ENCODE results near the gene RPL34.
"Not testable (repeated sequence)": the region's sequence is repeated elsewhere in the genome, so short reads cannot be mapped to it uniquely, and the experiment has no call there.

Gene RPL34

DNA sequence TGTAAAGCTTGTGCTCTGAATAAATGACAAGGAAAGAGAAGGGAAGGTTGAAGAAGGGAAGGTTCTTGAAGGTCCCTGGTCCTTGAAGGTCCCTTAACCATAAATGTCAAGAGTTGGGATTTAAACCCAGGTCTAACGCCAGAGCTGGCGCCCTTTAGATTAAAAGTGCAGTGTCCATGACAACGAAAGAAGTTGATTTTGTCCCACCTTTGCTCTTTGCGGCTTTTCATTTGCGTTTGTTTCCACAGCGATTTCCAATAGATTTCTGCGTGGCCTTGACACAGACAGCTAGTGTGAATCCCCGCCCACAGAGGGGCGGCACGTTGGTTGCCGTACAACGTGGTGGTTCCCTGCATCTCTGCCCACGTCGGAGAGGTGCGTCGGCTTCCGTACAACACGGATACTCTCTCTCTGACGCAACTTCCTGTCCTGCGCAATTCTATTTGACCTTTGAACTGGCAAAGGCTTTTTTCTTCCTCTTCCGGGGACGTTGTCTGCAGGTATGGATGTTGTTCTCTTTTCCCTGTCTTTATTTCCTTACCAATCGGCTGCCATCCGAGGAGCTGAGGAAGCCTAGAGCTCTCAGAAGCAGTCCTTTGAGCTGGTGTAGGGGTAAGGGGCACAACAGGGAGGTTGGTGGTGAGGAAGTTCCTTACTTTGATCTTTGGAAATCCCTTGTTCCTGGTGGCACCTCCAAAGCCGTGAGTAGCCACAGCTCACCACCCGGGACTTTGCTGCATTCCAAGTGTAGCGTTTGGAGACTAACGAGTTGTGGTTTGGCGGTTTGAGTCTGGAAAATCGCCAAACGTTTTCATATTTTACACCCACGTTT, at the start of gene RPL34:
Gene RPL34, plus strand, starts transcription at position 476 of the 832 bp plus-strand sequence. CDS start 1,384 bp downstream, outside the sequence.
- peak; percentile 95 for DNase-seq (ENCODE audit: low spot score)

DNA sequence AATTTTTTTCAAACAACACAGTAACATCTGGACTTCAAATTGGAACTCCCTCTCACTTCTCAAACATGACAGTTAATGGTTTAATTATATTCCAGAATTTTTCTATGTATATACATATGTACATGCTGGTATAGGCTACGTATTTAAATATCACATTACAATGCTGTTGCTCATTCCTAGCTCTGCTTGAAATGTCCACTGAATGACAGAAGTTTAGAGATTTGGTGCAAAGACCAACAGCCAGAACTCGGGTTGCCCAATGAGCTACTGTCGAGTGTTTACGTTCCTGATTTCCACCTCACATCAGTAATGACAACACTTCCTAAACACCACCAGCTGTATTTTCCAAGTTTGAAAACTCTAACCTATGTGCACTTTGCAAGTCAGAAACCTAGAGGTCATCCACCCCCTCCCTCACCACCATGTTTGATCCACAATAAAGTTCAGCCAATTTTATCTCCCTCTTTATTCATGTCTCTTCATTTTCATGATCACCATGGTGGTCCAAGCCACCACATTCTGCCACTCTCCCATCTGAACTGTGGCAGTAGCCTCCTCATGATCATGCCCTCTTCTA, 49.3 kb upstream of the RPL34 start:
- no peak for DNase-seq (ENCODE audit: low spot score)

DNA sequence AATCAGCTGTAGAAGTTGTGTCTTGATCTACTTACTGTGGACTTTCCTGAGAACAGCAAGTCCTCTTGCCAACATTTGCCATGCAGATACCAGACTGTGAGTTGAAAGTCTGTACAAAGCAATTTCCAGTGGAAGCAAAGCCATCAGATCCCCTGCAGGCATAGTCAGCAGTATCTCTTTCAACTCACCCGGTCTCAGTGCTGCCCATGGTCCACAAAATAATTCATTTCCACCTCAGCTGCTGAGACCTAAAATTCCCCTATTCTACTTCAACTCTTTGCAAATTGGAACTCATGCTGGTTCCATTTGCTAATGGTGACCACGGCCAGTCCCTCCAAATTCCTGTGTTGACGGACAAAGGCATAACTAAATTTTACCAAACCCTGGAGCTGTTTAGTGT, 46.0 kb upstream of the RPL34 start:
- no peak for DNase-seq (ENCODE audit: low spot score)

DNA sequence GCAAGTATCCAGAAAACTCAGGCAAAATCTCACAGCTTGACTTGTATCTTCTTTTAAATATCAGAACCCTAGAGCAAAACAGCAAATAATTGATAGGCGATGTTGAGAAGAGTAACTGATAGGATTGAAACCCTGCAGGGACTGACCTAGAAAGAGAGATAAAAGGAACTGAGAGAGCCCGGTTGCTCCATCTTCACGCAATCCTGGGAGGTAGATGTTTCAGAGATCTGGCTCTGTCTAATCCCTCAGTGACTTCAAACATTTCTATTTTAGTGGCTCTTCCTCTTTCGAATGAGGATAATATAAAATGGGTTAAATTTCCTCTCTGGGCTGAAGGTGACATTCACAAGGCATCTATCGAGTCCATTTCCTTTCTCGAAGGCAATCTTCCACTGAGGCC, 39.3 kb upstream of the RPL34 start:
- no peak for DNase-seq (ENCODE audit: low spot score)

DNA sequence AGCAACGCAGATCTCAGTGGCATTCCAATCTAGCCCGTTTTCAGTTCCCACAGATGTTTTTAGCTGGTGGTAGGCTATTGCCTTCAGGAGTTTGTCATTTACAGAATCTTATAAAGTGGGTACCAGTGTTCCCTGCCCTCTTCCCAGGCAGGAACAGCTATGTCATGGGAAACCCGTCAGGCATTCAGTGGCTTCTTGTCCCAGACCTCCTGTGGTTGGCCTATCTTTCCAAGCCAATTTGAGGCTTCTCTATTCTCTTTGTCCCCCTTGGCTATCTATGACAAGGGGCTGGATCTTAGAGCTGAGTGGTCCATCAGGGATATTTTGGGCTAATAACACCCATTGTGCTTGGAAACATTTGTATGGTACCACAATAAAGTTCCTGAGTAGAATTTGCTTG, 33.6 kb upstream of the RPL34 start:
- DNase-seq (ENCODE audit: low spot score), result no peak

DNA sequence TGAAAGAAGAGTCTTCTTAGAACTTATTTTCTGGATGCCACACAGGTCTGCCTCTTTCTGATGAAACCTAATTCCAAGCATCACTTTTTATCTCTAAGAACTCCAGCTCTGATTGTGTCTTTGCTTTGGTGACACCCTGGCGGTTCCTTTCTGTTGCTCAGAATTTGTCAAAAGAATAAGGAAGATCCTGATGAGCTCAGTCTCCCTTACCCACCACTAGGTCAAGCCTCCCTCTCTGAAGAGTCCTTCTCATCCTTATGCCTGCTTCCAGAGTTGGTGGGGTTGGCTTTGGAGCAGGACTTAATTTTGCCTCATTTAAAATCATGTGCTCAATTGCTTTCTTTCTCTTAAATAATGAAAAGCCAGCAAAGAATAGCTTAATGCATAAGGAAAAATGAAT, 31.5 kb upstream of the RPL34 start:
- DNase-seq (ENCODE audit: low spot score), result no peak

DNA sequence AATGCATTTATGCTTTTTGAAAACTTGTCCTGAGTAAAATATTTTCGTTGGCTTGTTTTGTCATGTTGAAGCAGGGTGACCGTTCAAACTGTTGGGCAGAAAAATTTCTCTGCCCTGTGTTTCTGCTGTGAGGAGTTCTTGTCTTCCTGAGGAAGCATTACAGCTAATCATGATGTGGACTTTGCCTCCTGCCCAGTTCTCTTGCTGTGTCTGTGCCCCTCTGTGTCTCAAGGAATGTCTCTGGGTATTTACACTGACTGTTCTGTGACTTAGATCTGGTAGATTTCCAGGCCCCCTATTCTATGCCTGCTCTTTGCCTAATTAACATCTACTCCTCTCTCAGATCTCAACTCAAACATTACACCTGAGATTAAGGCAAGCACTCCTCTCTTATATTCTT, 30.4 kb upstream of the RPL34 start:
- no peak for DNase-seq (ENCODE audit: low spot score)

DNA sequence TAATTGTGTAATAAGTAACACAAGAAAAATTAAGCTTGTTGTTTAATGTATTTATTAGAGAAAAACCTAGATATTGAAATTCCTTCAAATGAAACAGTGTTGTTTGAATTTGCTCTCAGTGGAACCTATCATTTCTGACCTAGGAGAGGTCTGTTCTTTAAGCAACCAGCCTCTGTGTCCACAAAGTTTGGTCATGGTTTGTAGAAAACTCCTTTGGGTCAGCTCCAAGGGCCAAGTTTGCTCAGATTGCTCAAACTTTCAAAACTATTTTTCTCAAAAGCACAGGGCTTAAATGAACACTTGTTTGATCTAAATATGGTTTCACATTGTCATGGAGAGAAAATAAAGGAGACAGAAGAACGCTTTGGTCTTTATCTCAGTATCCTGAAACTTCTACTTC, 29.6 kb upstream of the RPL34 start:
- DNase-seq (ENCODE audit: low spot score), result peak; percentile 21

DNA sequence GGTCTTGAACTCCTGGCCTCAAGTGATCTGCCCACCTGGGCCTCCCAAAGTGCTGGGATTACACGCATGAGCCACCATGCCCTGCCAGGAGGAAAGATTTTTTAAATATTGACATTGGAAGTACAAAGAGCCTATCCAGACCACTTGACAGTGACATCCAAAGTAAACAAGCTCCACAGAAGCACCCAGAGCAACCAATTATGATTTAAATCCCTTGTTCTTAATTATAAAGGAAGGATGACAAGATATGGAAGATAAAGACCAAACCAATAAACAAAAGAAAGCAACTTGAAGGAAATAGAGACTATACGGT, 27.7 kb upstream of the RPL34 start:
- DNase-seq (ENCODE audit: low spot score), result no peak

DNA sequence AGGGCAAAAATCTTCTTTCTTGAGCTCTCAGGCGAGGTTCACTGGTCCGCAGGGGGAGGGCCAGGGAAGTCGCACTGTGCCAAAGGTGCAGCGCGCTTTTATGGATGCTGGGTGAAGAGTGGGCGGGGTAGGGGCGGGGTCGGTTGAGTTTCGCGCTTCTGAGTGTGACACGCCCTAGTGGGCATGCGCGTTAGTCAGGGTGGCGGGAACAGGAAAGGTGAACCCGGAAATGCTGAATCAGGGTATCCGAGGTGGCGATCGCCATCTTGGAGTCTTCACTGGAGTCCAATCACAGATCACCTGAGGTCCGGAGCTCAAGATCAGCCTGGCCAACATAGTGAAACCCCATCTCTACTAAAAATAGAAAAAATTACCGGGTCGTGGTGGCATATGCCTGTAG, 26.1 kb upstream of the RPL34 start:
- DNase-seq (ENCODE audit: low spot score), result not testable (repeated sequence)

DNA sequence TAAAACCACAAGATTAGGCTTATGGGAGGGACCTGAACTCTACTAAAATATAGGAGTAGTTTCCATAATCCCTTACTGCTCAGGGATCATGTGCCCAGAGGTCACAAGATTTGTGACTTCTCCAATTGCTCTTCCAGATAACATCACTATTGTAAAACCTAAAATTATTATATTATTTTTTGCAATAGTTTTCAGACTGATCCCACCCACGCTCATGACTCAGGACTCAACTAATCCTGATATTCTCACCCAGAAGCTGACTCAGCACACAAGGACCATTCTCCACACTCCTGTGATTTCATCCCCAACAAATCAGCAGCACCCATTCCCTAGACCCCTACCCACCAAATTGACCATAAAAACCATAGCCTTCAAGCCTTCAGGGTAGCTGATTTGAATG, 24.0 kb upstream of the RPL34 start:
- DNase-seq (ENCODE audit: low spot score), result peak; percentile 15

DNA sequence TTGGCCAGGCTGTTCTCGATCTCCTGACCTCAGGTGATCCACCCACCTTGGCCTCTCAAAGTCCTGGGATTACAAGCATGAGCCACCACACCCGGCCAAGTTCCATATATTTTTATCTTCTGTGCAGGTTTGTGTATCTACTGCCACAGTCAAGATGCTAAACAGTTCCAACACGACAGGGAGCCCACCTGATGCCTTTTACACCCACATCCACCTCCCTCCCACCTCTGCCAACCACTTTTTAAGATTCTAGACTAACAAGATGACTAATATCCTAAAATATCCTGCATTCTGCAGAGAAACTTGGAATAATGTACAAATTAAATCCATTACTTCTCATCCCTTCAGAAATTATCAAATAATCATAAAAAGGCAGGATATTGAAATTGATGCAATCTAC, 19.3 kb upstream of the RPL34 start:
- no peak for DNase-seq (ENCODE audit: low spot score)

DNA sequence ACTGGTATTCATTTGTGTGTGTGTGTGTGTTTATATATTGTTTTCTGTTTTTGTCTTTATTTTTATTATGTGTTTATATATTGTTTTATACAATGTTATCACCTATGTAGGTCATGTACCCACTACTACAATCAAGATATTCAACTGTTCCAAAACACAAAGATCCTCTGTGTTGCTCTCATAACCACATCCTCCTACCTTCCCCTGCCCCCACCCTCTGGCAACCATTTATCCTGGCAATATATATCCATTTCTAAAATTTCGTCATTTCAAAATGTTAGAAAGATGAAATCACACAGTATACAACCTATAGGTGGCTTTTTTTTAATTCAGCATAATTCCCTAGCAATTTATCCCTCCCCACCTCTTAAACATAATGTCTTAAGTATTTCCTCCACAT, 18.8 kb upstream of the RPL34 start:
- no peak for DNase-seq (ENCODE audit: low spot score)

DNA sequence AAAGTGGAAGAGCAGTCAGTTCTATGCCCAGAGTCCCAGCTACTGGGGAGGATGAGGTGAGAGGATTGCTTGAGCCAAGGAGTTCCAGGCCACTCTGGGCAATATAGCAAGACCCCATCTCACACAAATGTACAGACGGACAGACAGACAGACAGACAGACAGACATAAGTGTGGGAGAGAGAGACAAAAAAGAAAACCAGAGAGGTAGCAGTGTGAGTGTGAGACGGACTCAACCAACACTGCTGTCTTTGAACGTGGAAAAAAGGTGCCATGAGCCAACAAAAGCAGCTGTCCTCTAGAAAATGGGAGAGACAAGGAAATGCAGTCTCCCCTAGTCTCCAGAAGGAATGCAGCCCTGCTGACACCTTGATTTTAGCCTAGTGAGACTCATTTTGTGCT, 18.2 kb upstream of the RPL34 start:
- DNase-seq (ENCODE audit: low spot score), result no peak

DNA sequence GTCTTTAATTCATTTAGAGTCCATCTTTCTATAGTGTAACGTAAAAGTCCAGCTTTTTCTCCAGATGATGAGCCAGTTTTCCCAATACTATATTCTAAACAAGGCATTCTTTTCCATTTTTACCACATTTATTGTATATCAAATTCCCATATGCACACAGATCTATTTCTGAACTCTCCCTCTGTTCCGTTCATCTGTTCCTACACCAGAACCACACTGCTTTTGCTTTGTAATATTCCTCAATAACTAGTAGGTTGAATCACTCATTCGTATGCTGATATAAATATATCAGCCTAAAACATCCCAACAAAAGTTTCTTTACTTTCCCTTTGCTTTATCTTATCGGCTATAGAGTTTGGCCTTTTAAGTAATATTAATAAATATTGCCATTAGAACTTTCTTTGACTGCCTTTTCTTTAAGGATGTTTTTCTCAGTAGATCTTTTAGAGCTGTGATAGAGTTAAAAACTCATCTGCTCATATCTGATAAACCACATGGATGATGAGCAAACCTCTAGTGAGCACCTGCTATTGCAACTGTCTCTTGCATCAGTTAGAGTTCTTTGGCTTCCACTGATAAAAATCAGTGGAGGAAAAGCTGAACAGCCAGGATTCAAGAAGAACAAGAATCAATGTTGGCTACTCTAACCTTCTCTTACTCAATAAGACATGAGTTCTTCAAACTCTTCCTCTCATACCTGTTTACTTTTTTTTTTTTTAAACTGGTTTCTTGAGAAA, 13.1 kb upstream of the RPL34 start:
- no peak for DNase-seq (ENCODE audit: low spot score)

DNA sequence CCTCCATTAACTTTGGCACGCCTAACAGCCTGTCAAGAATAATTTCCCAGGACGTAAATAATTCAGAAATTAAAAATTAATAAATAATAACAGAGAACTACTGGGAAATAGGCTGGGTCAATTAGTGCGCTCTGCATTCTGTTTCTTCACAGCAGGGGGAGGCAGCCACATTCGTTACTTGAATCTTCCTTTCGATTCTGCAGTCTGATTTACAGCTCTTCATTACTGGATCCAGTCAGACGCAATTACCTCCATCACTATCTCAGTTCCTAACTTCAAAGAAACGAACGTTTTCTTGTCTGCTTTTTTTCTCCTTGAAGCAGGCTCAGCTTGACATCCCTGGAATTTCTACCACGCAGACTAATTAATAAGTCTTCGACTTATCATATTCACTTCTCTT, 9.0 kb upstream of the RPL34 start:
- DNase-seq (ENCODE audit: low spot score), result peak; percentile 51

DNA sequence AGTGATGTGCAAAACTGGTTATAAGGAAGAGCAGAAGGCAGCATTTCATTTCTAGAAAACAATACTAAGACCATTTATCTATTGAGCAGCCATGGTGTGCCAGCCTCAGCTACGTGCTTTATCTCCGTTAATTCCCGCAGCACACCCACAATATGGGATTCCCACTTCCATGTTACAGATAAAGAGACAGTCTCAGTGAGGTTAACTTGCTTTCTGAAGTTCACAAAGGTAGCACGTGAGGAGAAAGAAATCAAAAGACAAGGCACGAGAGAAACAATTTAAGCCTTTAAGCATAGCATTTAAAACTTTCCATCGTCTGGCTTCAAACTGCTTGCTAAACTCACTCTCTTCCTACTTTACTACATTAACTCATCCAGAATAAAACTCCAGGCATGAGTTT, 8.0 kb upstream of the RPL34 start:
- DNase-seq (ENCODE audit: low spot score), result no peak

DNA sequence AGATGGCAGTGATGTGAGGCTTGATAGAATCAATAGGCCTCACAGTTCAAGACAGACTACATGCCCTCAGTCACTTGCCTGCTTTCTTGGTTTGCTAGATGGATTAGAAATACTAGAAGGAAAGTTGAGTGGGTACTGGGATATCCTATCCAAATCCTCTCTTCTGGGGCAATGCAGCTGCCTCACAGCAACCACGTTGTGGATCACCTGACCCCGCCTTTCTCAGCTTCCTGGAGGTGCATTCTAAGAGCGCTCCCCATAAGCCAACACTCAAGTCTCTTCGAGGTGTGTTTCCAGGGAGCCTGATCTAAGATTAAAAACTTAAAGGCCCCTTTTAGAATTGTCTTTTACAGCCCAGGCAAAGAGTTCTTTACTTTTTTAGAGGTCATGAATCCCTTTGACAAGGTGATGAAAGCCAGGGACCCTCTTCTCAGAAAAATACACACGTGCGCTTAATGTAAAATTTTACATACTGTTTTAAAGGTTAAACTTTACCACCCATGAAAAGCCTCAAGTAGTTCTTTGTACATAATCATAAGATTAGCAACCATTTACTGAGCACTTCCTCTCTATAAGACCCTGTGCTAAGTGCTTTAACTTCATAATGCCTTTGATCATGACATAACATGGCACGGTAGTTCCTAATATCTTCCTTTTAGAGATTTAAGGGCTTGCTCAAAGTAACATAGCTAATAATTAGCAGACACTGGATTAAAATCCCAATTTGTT, 840 bp upstream of the RPL34 start:
- no peak for DNase-seq (ENCODE audit: low spot score)

DNA sequence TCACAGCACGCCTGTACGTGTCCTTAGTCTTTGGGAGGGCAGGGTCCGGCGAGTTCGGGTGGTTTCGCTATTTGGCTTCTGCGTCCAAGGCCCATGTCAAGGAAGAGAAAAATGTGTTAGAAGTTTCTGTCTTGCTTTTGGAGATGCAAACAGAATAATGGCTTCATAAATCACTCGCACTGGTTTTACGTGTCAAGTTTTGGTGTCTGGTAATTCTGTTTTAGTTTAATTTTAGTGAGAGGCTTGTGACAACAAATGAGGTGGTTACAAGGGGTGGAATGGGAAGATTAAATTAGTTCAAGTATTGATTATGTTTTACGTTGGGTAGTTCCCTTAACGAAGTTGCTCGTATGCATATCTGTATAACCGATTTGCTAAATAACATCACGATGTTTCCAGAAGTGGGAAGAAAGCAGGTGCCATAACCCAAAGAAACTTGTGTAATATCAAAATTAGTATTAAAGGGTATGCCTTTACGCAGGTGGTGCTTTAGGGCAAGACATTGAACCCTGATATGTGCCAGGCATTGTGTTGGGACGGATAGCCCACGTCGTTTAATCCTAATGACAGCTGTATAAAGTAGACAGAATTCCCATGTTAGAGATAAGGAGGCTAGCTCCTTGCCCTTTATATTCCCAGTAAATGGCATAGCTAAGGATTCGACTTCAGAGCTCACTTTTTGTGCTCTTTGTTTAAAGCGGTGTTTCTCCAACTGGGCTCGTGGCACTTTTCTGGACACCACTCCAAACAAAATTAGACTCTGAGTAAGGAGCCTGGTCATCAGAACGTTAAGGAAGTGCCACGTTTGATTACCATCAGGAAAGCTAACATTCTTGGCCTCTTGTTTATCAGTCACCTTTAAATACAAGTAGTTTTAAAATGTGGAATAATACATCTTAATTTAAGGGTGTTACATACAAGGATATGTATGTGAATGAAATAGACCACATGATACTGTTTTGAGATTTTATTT, 843 bp downstream of the RPL34 start:
- DNase-seq (ENCODE audit: low spot score), result no peak

DNA sequence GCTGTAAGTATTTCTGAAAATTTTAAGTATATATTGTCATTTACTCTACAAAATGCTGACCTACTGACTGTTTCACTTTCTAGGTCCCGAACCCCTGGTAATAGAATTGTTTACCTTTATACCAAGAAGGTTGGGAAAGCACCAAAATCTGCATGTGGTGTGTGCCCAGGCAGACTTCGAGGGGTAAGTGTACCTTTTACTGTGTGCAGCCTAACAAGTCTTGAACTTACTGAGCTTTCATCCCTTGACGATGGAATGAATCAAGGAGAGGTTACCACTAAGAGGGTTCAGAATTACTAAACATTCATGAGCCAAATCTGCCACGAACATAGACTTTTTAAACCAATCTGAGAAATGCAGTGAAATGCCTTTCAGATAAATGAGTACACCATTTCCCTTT, 1.6 kb downstream of the RPL34 start:
- DNase-seq (ENCODE audit: low spot score), result no peak

DNA sequence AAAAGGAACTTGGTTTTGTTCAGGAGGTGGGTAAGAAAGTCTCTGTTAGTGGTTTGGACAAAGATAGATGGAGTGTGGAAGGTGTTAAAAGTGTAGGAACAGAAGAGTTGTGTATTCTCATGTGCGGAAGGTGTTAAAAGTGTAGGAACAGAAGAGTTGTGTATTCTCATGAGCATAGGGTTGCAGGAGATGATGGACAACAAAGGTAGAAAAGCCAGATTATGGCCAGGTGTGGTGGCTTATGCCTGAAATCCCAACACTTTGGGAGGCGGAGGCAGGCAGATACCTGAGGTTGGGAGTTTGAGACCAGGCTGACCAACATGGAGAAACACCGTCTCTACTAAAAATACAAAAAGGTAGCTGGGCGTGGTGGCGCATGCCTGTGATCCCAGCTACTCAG, 2.5 kb downstream of the RPL34 start:
- DNase-seq (ENCODE audit: low spot score), result no peak

Data from GM03348 (cell line).